BLaER1 (cell line): ENCODE data around the gene CHN1.

ENCODE experiments used
- H3K27ac ChIP-seq: shearing (Covaris generic); formaldehyde crosslinking; 2 replicates; pipeline ENCODE4 v1.8.1; 2022
- H3K27me3 ChIP-seq: shearing (Covaris generic); formaldehyde crosslinking; 2 replicates; pipeline ENCODE4 v1.8.1; 2022
- H3K36me3 ChIP-seq: shearing (Covaris generic); formaldehyde crosslinking; 2 replicates; pipeline ENCODE4 v1.8.1; 2022
- H3K4me1 ChIP-seq: shearing (Covaris generic); formaldehyde crosslinking; 2 replicates; pipeline ENCODE4 v1.8.1; 2022
- H3K4me2 ChIP-seq: shearing (Covaris generic); formaldehyde crosslinking; 2 replicates; pipeline ENCODE4 v1.8.1; 2022
- H3K4me3 ChIP-seq: shearing (Covaris generic); formaldehyde crosslinking; 2 replicates; pipeline ENCODE4 v1.8.1; 2022
- H3K9ac ChIP-seq: shearing (Covaris generic); formaldehyde crosslinking; 2 replicates; pipeline ENCODE4 v1.8.1; 2022
- H3K9me3 ChIP-seq: shearing (Covaris generic); formaldehyde crosslinking; 2 replicates; pipeline ENCODE4 v1.8.1; 2022
- H4K20me1 ChIP-seq: shearing (Covaris generic); formaldehyde crosslinking; 2 replicates; pipeline ENCODE4 v1.8.1; 2022
- Cebpa-rat ChIP-seq: shearing (Covaris generic); IDR thresholded peaks from 2 replicates; pipeline ENCODE4 v1.8.1; 2022

The CHN1 gene

DNA sequence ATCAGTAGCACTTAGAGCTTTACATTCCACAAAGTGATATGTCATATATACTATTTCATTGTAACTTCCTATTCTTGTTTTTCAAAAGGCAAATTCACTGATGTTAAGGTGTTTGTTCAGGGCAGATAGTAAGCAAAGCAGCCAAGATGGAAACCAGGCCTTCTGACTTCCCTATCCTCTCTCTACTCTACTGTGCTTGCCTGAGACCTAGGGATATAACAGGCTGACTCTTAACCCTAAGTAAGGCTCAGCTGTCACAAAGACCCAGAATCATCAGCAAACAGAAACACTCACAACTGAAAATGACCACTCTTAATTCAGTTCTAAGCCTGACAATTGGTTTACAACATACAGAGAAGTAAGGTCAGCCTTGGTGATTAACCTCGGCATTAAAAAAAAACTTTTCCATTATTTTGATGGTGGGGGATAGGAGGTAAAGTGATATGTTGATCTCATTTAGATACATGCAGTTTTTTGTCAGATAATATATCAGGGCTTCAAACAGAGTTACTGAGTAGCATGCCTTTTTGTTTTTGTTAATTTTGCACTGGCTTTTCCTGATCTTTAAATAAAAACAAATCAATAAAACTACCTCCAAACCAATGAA is 145.5 kb downstream of the CHN1 start:
- H3K9ac ChIP-seq = no peak overlapping the region
- H3K4me2 ChIP-seq = no peak overlapping the region
- TF ChIP-seq Cebpa-rat = no peak
- no peaks in the 10 kb centered on the region for H3K4me1 ChIP-seq
- H3K4me3 ChIP-seq = no peak overlapping the region
- H3K27ac ChIP-seq = no peak overlapping the region
- H4K20me1 ChIP-seq = no peaks in the 10 kb centered on the region
- no peaks in the 10 kb centered on the region for H3K36me3 ChIP-seq
- H3K9me3 ChIP-seq = no peaks in the 10 kb centered on the region
- no peaks in the 10 kb centered on the region for H3K27me3 ChIP-seq

DNA sequence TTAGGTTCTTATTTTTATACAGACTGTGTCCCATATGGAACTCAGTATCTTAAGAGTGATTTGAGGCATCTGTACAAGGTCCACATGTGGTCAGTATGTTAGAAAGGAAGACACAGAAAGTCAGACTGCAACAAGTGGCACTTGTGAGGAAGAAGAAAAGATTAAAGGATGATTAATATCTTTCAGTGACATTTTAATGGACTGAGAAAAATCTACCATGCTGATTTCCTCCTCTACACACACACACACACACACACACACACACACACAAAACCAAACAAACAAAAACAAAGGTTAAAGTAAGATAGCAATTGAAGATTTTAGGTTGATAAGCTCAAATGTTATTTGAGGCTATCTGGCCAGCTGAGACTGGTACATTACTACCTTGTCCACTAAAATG is 146.4 kb downstream of the CHN1 start:
- Histone ChIP-seq H3K4me3 (no peak overlapping the region), H3K9ac (no peak overlapping the region), H3K36me3 (no peaks in the 10 kb centered on the region), H3K9me3 (no peaks in the 10 kb centered on the region), H3K4me2 (no peak overlapping the region), H3K4me1 (no peaks in the 10 kb centered on the region), H3K27ac (no peak overlapping the region), H4K20me1 (no peaks in the 10 kb centered on the region), H3K27me3 (no peaks in the 10 kb centered on the region)
- TF ChIP-seq Cebpa-rat = no peak

DNA sequence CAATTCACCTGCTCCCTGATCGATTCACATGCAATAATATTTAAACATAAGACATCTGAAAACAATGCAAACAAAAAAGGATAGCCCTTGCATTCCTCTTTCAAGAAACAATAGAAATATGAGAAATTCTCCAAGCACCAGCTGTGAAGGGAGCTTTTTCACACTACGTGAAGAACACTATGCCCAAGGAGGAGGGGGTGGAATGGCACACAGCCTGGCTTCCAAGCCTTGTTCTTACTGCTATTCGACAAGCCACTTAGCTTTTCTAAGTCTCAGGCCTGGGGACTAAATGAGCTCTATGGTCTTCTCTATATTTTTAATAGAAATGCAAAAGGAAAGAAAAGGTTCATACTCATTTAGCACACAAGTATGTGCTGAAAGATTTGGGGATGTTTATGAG is 148.7 kb downstream of the CHN1 start:
- TF ChIP-seq Cebpa-rat = no peak
- H3K36me3 ChIP-seq = no peaks in the 10 kb centered on the region
- H3K27ac ChIP-seq = no peak overlapping the region
- H3K9ac ChIP-seq = no peak overlapping the region
- no peak overlapping the region for H3K4me3 ChIP-seq
- H3K9me3 ChIP-seq = peaks cover 4% of the 10 kb centered on the region; the same call in 1 of the 2 replicates
- H3K4me2 ChIP-seq = no peak overlapping the region
- no peaks in the 10 kb centered on the region for H3K27me3 ChIP-seq
- H4K20me1 ChIP-seq = no peaks in the 10 kb centered on the region
- no peaks in the 10 kb centered on the region for H3K4me1 ChIP-seq

DNA sequence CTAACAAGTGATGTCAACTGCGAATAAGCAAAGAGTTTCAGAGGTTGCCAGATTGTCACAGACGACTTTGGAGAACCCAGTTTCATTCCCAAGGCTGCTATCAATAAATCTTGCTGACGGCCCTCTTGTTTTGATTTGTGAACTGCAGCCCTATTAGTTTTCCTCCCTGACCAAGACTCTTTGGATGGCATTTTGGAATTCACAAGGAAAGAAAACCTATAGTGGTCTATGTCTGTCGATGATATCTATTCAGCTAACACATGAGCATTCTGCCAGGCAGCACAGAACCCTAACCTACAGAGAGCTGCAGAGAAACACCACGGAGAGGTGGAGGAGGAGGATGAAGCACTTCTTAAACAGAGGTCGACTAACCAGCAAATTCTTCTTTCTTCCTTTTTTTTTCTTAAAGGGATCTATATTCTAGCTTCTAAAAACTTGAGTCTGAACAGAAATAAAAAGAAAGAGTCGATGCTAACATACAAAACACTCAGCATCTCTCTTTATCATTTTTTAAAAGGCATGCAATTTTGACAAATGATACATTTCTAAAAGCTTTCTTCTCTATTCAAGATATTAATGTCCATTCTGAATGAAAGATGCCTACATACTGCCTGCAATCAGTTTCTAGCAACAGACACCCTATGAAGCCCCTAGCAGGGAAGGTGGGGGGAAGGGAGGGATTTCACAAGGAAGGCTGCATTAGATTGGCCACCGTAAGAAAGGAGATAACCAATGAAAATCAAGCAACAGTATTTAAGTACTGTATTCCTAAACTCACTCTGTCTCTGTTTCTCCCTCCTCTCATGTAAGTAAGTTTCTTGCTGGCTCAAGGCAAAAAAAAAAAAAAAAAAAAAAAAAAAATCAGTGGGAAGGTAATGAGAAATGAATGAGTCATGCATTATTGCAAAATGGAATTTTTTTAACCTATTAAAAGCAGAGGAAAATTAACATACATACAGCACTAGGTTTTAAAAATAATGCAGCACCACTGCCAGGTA is 157.9 kb downstream of the CHN1 start:
- no peak overlapping the region for H3K4me2 ChIP-seq

DNA sequence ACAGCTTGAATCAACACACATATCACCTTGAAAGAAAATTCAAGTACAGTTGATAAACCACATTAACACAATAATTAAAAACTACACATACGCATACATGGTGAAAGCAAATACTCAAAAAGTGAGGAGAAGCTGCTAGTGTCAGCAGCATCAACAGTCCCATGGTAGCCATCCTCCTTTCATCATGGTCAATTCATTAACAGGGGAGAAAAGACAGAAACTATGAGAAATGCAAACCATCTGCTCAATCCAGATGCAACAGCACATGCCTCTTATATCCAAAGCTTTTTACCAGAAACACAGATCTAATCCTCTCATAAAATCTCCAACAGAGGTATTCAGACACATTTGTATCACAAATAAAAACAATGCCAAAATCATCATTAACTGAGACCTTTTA is 159.0 kb downstream of the CHN1 start:
- H4K20me1 ChIP-seq = no peaks in the 10 kb centered on the region
- H3K9me3 ChIP-seq = no peaks in the 10 kb centered on the region
- H3K4me2 ChIP-seq = no peak overlapping the region
- no peak overlapping the region for H3K9ac ChIP-seq
- no peaks in the 10 kb centered on the region for H3K36me3 ChIP-seq
- H3K27ac ChIP-seq = no peak overlapping the region
- no peak for TF ChIP-seq Cebpa-rat
- H3K27me3 ChIP-seq = no peaks in the 10 kb centered on the region
- no peaks in the 10 kb centered on the region for H3K4me1 ChIP-seq
- no peak overlapping the region for H3K4me3 ChIP-seq

More for the DNA sequence above, 157.9 kb downstream of the CHN1 start:
- no peak for TF ChIP-seq Cebpa-rat
- Histone ChIP-seq H3K27ac (no peak overlapping the region), H3K36me3 (no peaks in the 10 kb centered on the region), H3K27me3 (no peaks in the 10 kb centered on the region), H3K4me1 (no peaks in the 10 kb centered on the region), H3K9ac (no peak overlapping the region), H4K20me1 (no peaks in the 10 kb centered on the region), H3K9me3 (no peaks in the 10 kb centered on the region), H3K4me3 (no peak overlapping the region)

DNA sequence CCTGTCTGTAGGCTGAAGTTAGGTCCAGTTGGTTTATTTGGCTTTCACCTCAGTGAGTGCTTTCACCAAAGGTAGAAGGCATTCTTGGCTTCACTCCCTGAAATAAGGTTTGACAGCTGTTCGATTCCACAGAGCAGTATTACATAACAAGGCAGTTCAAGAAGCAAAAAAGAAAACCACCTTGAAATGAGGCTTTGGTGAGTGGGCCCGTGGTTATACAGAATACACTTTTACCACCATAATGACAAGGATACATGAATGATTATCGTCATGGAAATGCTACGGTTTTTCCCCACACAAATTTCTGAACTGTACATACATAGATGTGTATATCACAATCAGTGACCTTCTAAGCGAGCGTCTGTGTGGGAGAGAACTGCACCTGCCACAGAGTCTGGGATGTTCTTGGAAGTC is 160.9 kb downstream of the CHN1 start:
- Histone ChIP-seq H3K27ac (no peak overlapping the region), H3K4me3 (no peak overlapping the region), H3K4me2 (no peak overlapping the region), H3K9ac (no peak overlapping the region), H3K9me3 (no peaks in the 10 kb centered on the region), H3K36me3 (no peaks in the 10 kb centered on the region), H3K4me1 (no peaks in the 10 kb centered on the region), H3K27me3 (no peaks in the 10 kb centered on the region), H4K20me1 (no peaks in the 10 kb centered on the region)
- TF ChIP-seq Cebpa-rat = no peak

DNA sequence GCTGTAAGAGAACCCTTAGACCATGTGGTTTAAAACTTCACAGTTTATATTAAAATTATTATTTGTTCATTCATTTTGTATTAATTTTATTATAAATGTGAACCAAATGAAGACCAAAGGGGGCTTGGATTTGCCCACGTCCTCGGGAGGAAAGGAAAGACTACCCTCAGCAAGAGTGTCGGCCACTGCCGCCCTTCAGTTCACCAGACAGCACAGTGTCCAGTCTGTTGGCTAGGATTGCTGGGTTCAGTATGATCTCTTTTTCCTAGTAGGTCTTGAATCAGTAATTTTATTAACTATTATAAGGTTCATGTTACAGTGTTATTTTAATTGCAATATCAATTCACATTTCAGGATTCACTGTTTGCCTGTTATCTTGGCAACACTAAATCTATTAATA is 162.7 kb downstream of the CHN1 start:
- Histone ChIP-seq H3K4me2 (no peak overlapping the region), H3K9ac (no peak overlapping the region), H3K4me1 (no peaks in the 10 kb centered on the region), H3K27me3 (no peaks in the 10 kb centered on the region), H3K9me3 (no peaks in the 10 kb centered on the region), H4K20me1 (no peaks in the 10 kb centered on the region), H3K4me3 (no peak overlapping the region), H3K27ac (no peak overlapping the region), H3K36me3 (no peaks in the 10 kb centered on the region)
- TF ChIP-seq Cebpa-rat = no peak

DNA sequence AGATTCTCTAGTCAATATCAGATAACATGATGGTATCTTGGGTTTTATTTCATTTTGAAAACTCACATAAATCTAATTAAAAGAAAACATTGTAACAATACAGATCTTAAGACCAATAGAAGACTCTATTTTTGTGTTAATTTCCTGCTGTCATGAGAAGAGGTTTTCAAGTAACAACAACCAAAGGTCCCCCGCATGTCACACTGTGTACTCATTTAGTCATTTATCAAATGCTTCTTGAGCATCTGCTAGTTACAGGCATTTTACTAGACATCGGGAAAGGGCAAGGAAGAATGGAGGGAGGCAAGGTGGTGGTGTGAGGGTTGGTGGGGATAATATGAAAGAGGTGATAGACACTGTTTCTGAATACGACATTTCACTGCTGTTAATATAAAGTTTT is 163.2 kb downstream of the CHN1 start:
- no peak for TF ChIP-seq Cebpa-rat
- Histone ChIP-seq H3K27ac (no peak overlapping the region), H3K9ac (no peak overlapping the region), H3K9me3 (no peaks in the 10 kb centered on the region), H4K20me1 (no peaks in the 10 kb centered on the region), H3K36me3 (no peaks in the 10 kb centered on the region), H3K27me3 (no peaks in the 10 kb centered on the region), H3K4me1 (no peaks in the 10 kb centered on the region), H3K4me3 (no peak overlapping the region), H3K4me2 (no peak overlapping the region)

DNA sequence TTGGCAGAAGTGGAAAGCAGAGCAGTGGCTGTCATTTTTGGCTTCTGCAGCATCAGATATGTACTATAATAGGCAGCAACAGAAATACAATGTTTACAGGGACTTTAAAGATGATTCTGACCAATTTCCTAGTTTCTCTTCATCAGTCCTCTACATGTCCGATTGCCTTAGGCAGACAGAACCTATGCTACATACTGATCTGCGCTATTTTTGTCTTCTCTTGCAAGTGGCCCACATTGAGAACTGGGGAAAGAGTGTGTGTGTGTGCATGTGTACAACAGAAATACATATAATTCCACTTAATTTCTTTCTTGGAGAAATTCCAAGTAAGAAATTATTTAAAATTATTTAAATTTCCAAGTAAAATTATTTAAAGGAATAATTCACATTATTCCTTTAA is 163.8 kb downstream of the CHN1 start:
- no peak for TF ChIP-seq Cebpa-rat
- H3K36me3 ChIP-seq = no peaks in the 10 kb centered on the region
- no peak overlapping the region for H3K27ac ChIP-seq
- H3K4me2 ChIP-seq = no peak overlapping the region
- no peaks in the 10 kb centered on the region for H3K9me3 ChIP-seq
- no peak overlapping the region for H3K4me3 ChIP-seq
- H3K9ac ChIP-seq = no peak overlapping the region
- no peaks in the 10 kb centered on the region for H3K27me3 ChIP-seq
- no peaks in the 10 kb centered on the region for H3K4me1 ChIP-seq
- no peaks in the 10 kb centered on the region for H4K20me1 ChIP-seq

DNA sequence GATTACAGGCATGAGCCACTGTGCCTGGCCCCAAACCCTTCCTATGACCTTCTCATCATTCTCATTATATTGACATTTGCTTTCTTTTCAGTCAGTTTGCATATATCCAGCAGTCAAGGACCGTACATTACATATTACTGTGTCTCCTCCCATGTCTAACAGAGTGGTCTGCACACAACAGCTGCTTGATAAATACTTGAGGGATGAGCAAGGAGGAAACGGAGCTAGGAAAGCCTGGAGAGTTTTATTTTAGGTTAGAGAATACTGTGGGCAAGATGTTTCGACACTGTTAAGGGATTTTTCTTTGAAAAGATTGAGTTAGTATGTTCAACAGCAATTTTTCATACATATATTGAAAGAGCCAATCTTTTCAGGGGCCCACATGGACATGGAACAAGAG is 164.7 kb downstream of the CHN1 start:
- TF ChIP-seq Cebpa-rat = no peak
- H4K20me1 ChIP-seq = no peaks in the 10 kb centered on the region
- no peak overlapping the region for H3K9ac ChIP-seq
- no peaks in the 10 kb centered on the region for H3K4me1 ChIP-seq
- H3K9me3 ChIP-seq = no peaks in the 10 kb centered on the region
- no peak overlapping the region for H3K27ac ChIP-seq
- no peak overlapping the region for H3K4me3 ChIP-seq
- H3K4me2 ChIP-seq = no peak overlapping the region
- H3K36me3 ChIP-seq = no peaks in the 10 kb centered on the region
- no peaks in the 10 kb centered on the region for H3K27me3 ChIP-seq
